Breast epithelium (tissue), 4 donors: Measurements from ENCODE around the gene UTP11. TPM values are rescaled to one million over a fixed set of nuclear protein-coding genes. Genes with fewer than 3 reads are reported as not detected.

ENCODE experiments used
- DNase-seq, 2 donors: peaks; one replicate each; pipeline ENCODE4 v3.0.0-alpha.2; 2019; ENCODE audit warnings: low spot score in 2 of 2
- H3K27ac ChIP-seq, 2 donors: fragments of 200-600 bp; sonication (generic) in 1 of 2; one replicate each; pipeline ENCODE4 v1.5.1; 2016 to 2019; ENCODE audit warnings: mild to moderate bottlenecking in 1 of 2
- H3K27me3 ChIP-seq, 2 donors: fragments of 200-600 bp; sonication (generic) in 1 of 2; one replicate each; pipeline versions ENCODE4 v1.5.1 to v1.6.0; 2017 to 2019; ENCODE audit warnings: control low read depth in 1 of 2, mild to moderate bottlenecking in 1 of 2
- H3K36me3 ChIP-seq: fragments of 200-600 bp; one replicate; pipeline ENCODE4 v1.5.1; 2019
- H3K4me1 ChIP-seq, 2 donors: fragments of 200-600 bp; sonication (generic); one replicate each; pipeline ENCODE4 v1.5.1; 2016 to 2019; ENCODE audit warnings: control low read depth in 1 of 2
- H3K4me3 ChIP-seq, 3 donors: fragments of 200-600 bp; sonication (generic); 1 replicate in 2 of 3; 2 replicates in 1 of 3; pipeline ENCODE4 v1.5.1; 2016 to 2019; ENCODE audit warnings: mild to moderate bottlenecking in 3 of 3, moderate library complexity in 2 of 3
- H3K9me3 ChIP-seq, 2 donors: fragments of 200-600 bp; sonication (generic) in 1 of 2; one replicate each; pipeline ENCODE4 v1.5.1; 2016 to 2019; ENCODE audit warnings: control low read depth in 1 of 2
- POLR2A ChIP-seq: fragments of 450-650 bp; IDR thresholded peaks from one replicate; pipeline ENCODE4 v1.6.1; 2016; ENCODE audit warnings: antibody characterized with exemption, mild to moderate bottlenecking, moderate library complexity
- POLR2AphosphoS5 ChIP-seq, 3 donors: sonication (generic); formaldehyde crosslinking; IDR thresholded peaks; one replicate each; pipeline ENCODE4 v1.6.1; 2017; ENCODE audit warnings: antibody characterized with exemption in 3 of 3
- intact Hi-C: fragments of 100-400 bp; cut with DNase I; formaldehyde crosslinking; loops from one replicate; pipeline ENCODE4 v1.15.1; 2023; ENCODE audit warnings: low total_unique reads
- total RNA-seq, 3 donors: library from RNA; depleted of rRNA; stranded (reverse); fragments of >200 nt; gene quantifications; one replicate each; pipeline ENCODE4 v1.1.0, GENCODE V29; 2016
- TF ChIP-seq, protein P1 (sequence below), 3 donors: fragments of 450-650 bp; IDR thresholded peaks; one replicate each; pipeline ENCODE4 v1.5.1; 2016 to 2017; ENCODE audit warnings: antibody characterized with exemption in 3 of 3, mild to moderate bottlenecking in 3 of 3, moderate library complexity in 3 of 3

UTP11 gene
- total RNA-seq, 3 donors from 2014 or later = 22.6 to 29.2 (median 25.6) TPM

DNA sequence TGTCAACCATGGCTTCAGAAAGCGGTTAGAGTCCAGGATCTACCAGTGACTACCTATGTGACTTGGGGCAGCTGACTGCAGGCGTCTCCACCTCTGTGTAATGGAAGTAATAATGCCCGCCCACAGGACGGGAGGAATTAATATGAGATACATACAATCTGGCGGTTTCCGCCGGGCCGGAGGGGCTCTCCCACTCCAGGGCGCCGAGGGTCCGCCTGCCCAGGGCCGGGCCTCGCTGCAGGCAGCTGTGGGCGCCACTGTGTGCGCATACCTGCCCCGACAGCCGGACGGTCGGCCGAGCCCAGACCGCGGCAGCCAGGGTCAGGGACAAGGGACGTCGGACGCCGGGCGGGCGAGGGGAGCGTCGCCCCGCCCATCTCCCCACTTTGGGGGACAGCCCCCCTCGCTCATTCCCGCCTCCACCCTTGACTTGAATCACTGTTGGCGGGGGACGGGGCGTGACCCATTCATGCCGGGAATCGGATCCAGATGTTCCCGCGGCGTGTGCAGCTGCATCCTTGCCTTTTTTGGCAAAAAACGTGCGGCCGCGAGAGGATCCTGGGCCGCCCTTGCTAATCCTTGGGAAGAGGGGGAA is 16.7 kb upstream of the UTP11 start:
- intact Hi-C loops = no loop called here
- H3K4me1 ChIP-seq = peaks cover 9 to 25% of the 10 kb centered on the region in 2 donors
- TF ChIP-seq POLR2AphosphoS5 (IDR thresholded peaks at IDR 0.05) = peak; percentile 70 to 93 (median 84)
- TF ChIP-seq, protein P1, sequence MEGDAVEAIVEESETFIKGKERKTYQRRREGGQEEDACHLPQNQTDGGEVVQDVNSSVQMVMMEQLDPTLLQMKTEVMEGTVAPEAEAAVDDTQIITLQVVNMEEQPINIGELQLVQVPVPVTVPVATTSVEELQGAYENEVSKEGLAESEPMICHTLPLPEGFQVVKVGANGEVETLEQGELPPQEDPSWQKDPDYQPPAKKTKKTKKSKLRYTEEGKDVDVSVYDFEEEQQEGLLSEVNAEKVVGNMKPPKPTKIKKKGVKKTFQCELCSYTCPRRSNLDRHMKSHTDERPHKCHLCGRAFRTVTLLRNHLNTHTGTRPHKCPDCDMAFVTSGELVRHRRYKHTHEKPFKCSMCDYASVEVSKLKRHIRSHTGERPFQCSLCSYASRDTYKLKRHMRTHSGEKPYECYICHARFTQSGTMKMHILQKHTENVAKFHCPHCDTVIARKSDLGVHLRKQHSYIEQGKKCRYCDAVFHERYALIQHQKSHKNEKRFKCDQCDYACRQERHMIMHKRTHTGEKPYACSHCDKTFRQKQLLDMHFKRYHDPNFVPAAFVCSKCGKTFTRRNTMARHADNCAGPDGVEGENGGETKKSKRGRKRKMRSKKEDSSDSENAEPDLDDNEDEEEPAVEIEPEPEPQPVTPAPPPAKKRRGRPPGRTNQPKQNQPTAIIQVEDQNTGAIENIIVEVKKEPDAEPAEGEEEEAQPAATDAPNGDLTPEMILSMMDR (IDR thresholded peaks at IDR 0.05) = no peak
- H3K9me3 ChIP-seq = no peaks in the 10 kb centered on the region
- peak; percentile 69 to 80 for DNase-seq
- H3K36me3 ChIP-seq = no peaks in the 10 kb centered on the region
- peak overlapping the region; percentile 48 to 74 (median 64) for H3K4me3 ChIP-seq
- peak overlapping the region; percentile 85 to 95 for H3K27ac ChIP-seq
- no peaks in the 10 kb centered on the region for H3K27me3 ChIP-seq

DNA sequence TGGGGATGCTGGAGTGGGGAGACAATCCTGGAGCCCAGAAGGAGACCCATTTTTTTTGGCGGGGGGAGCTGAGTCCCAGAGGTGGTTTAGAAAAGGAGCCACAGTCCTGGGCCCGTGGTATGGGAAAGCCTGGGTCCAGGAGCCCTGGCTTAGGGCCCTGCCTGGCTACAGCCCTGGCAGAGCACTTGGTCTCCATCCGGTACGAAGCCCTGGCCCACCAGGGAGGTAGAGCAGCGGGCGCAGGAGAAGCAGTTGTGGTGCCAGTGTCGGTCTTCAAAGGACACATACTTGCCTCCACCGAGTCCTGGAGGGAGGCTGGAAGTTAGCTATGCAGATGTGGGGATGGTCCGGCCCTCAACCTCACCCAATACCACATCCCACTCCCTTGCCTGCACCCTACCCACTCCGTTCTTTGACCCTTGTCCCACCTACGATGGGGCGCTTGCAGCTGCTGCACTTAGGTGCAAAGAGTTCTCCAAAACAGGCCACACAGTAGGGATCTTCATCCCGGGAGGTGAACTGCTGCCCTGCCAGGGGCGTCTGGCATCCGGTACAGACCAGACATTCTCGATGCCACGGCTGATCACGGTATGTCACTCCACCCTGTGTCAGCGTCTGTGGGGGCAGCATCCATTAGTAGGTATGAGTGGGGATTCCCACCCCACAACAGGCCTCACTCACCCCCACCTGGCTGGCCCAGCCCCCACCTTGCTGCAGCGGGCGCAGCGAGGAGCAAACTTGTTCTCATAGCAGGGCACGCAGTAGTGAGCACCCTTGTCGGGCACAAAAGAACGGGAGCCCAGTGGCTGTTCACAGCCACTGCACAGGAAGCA is 15.1 kb upstream of the UTP11 start:
- TF ChIP-seq POLR2AphosphoS5 (IDR thresholded peaks at IDR 0.05) = no peak
- TF ChIP-seq, protein P1 (IDR thresholded peaks at IDR 0.05) = no peak
- TF ChIP-seq POLR2A = no peak
- no peaks in the 10 kb centered on the region for H3K36me3 ChIP-seq
- H3K4me1 ChIP-seq = peaks cover 9 to 33% of the 10 kb centered on the region in 2 donors
- H3K4me3 ChIP-seq = no peak overlapping the region
- H3K27ac ChIP-seq = peak overlapping the region; percentile 85 to 95
- intact Hi-C loops = no loop called here
- H3K9me3 ChIP-seq = no peaks in the 10 kb centered on the region
- H3K27me3 ChIP-seq = no peaks in the 10 kb centered on the region
- no peak for DNase-seq

DNA sequence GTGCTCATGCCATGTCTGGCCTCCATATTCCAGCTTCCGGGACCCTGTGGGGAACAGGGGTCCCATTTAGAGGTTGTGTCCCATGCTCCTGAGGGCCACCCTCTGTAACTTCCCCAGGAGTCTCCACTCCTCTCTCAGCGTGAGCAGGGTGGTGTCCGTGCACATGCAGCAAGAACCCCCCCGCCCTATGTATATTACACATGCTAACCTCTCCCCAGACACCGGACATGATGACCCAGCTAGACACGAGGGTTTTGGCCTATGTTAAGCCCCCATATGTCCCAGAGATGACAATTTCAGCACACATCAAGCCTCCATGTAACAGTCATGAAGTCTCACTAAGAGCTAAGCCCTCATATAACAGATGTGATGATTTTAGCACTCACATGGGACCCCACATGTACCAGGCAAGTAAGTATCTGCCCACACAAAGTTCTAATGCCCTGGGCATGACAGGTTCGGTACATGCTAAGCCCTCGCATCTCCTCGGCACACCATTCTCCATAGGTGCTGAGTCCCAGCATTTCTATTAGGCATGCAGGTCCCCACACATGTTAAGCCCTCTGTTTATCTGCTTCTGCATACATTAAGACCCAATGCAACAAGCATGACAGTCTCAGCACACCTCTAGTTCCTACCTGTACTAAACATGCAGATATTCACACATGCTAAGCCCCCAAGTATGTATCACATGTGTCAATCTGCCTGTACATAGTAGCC is 14.3 kb upstream of the UTP11 start:
- no peaks in the 10 kb centered on the region for H3K9me3 ChIP-seq
- H3K27ac ChIP-seq = peak overlapping the region; percentile 90 to 95
- peaks cover 9 to 33% of the 10 kb centered on the region in 2 donors for H3K4me1 ChIP-seq
- no peak for TF ChIP-seq POLR2AphosphoS5 (IDR thresholded peaks at IDR 0.05)
- TF ChIP-seq, protein P1 (IDR thresholded peaks at IDR 0.05) = no peak
- no peak for TF ChIP-seq POLR2A
- no peaks in the 10 kb centered on the region for H3K27me3 ChIP-seq
- H3K36me3 ChIP-seq = no peaks in the 10 kb centered on the region
- intact Hi-C loops = no loop called here
- DNase-seq = no peak
- H3K4me3 ChIP-seq = peak overlapping the region in 1 of 3 donors; percentile 46

DNA sequence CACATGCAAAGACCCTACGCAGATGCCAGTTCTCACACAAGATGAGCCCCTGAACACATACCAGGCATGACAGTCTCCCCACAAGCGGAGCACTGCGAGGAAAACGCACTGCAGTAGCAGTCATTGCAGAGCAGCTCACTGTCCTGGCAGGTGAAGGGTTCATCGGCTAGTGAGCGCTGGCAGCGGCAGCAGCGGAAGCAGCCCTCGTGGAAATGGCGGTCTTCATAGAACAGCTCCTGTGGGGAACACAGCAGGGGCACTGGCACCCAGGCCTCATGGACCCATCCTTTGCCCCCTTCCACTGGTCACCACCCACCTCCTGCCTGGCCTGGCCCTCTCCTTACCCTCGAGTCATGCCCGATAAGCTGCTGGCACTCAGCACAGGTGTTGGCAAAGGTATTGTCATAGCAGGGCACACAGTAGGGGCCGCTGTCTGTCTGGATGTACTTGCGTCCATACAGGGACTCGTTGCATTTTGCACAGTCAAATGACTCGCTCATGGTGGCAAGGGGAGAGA is 13.6 kb upstream of the UTP11 start:
- Histone ChIP-seq H3K36me3 (no peaks in the 10 kb centered on the region), H3K4me3 (peak overlapping the region in 2 of 3 donors; percentile 6 to 46), H3K4me1 (peaks cover 13 to 33% of the 10 kb centered on the region in 2 donors), H3K27me3 (no peaks in the 10 kb centered on the region), H3K9me3 (no peaks in the 10 kb centered on the region), H3K27ac (peak overlapping the region; percentile 90 to 95)
- intact Hi-C loops = no loop called here
- TF ChIP-seq POLR2AphosphoS5 (IDR thresholded peaks at IDR 0.05) (no peak), POLR2A (no peak)
- TF ChIP-seq, protein P1 (IDR thresholded peaks at IDR 0.05) = no peak
- DNase-seq = no peak
